ENCODE measurements around the gene NAPG.

DNA sequence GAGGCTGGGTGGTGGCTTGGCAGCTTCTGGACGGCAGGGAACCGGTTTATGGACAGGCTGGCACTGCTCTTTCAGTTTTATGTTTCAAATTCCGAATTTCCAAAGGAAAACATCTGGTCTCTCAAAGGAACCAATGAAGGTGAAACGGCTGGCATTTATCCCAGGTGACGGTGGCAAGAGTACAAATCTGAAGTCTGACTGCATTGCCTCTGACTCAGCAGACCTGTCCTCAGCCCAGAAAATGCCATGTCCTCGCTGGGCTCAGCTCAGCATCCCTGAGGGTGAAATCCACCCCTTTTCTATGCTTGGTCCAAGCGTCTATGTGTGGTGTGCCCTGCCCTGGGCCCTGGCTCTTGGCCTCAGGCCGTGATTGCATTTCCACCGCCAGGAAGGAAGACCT is 38.1 kb downstream of the NAPG start:
- TF ChIP-seq, protein P1, sequence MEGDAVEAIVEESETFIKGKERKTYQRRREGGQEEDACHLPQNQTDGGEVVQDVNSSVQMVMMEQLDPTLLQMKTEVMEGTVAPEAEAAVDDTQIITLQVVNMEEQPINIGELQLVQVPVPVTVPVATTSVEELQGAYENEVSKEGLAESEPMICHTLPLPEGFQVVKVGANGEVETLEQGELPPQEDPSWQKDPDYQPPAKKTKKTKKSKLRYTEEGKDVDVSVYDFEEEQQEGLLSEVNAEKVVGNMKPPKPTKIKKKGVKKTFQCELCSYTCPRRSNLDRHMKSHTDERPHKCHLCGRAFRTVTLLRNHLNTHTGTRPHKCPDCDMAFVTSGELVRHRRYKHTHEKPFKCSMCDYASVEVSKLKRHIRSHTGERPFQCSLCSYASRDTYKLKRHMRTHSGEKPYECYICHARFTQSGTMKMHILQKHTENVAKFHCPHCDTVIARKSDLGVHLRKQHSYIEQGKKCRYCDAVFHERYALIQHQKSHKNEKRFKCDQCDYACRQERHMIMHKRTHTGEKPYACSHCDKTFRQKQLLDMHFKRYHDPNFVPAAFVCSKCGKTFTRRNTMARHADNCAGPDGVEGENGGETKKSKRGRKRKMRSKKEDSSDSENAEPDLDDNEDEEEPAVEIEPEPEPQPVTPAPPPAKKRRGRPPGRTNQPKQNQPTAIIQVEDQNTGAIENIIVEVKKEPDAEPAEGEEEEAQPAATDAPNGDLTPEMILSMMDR (IDR thresholded peaks at IDR 0.05; ENCODE audit: extremely low read depth in 1 of 2, insufficient read depth in 1 of 2, low read depth in 1 of 2, low read length in 2 of 2) = no peak
- TF ChIP-seq EZH2 (IDR thresholded peaks at IDR 0.05; ENCODE audit: borderline replicate concordance, low read depth, low read length, severe bottlenecking) = no peak
